ENCODE measurements around the gene NR6A1. TPM values are rescaled to one million over a fixed set of nuclear protein-coding genes. Genes with fewer than 3 reads are reported as not detected.

The NR6A1 gene
- total RNA-seq, 1 experiment from 2014 or later: 0.91 TPM

GRCh38 chr9:124776954-124777648 lies 6.0 kb upstream of the NR6A1 start, which contains the start of gene OLFML2A:
Gene OLFML2A, plus strand, starts transcription at chr9:124777133. Its CDS starts 138 bp downstream, at chr9:124777271.
- TF ChIP-seq, protein P1, sequence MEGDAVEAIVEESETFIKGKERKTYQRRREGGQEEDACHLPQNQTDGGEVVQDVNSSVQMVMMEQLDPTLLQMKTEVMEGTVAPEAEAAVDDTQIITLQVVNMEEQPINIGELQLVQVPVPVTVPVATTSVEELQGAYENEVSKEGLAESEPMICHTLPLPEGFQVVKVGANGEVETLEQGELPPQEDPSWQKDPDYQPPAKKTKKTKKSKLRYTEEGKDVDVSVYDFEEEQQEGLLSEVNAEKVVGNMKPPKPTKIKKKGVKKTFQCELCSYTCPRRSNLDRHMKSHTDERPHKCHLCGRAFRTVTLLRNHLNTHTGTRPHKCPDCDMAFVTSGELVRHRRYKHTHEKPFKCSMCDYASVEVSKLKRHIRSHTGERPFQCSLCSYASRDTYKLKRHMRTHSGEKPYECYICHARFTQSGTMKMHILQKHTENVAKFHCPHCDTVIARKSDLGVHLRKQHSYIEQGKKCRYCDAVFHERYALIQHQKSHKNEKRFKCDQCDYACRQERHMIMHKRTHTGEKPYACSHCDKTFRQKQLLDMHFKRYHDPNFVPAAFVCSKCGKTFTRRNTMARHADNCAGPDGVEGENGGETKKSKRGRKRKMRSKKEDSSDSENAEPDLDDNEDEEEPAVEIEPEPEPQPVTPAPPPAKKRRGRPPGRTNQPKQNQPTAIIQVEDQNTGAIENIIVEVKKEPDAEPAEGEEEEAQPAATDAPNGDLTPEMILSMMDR (IDR thresholded peaks at IDR 0.05; ENCODE audit: unreplicated experiment): peak; percentile 30
- Mint-ChIP-seq H3K9me3 (ENCODE audit: unreplicated experiment) (no peaks in the 10 kb centered on the region), H3K4me3 (ENCODE audit: unreplicated experiment) (peak within 1 kb of the TSS; percentile 68), H3K36me3 (ENCODE audit: insufficient read depth, unreplicated experiment) (no peaks in the 10 kb centered on the region), H3K27me3 (ENCODE audit: insufficient read depth, unreplicated experiment) (peaks cover 9% of the 10 kb centered on the region), H3K27ac (ENCODE audit: low read depth, unreplicated experiment) (no peak within 1 kb of the TSS), H3K4me1 (ENCODE audit: insufficient read depth, unreplicated experiment) (peaks cover 37% of the 10 kb centered on the region)
- CTCF ChIA-PET: interaction anchor here (0.5 to 13.3 kb wide), 13 partner anchors 10 to 149 kb away, joined by 3 to 927 read pairs (median 5); partner anchors contain the start of genes ARPC5L, RPL35 and WDR38
- POLR2A ChIA-PET: interaction anchor here (2.2 to 10.8 kb wide), 2 partner anchors 41 to 80 kb away, joined by 6 to 299 read pairs; partner anchors contain the start of genes ARPC5L, RPL35 and WDR38
- no TSS peak for BruUV-seq (replicated peaks)
- intact Hi-C loops (cut with micrococcal nuclease): no loop called here
- no peak for DNase-seq (ENCODE audit: unreplicated experiment)

DNA sequence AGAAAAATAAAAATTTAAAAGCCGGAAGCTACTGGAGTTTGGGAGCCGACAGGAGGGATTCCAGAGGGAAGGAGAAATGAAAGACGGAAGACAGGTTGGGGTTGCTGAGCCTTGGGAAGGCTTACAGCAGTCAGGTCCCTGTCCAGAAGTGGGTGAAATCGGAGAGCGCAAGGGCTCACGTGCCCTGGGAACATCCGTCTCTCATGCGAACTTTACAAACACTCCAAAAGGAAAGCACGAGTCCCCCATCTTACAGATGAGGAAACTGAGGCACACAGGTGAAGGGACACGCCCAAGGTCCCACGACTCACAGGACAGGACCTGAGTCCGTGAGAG lies 5.5 kb upstream of the NR6A1 start:
- Mint-ChIP-seq H3K27me3 (ENCODE audit: insufficient read depth, unreplicated experiment) (peaks cover 9% of the 10 kb centered on the region), H3K36me3 (ENCODE audit: insufficient read depth, unreplicated experiment) (no peaks in the 10 kb centered on the region), H3K9me3 (ENCODE audit: unreplicated experiment) (no peaks in the 10 kb centered on the region), H3K4me3 (ENCODE audit: unreplicated experiment) (peak overlapping the region; percentile 68), H3K27ac (ENCODE audit: low read depth, unreplicated experiment) (no peak overlapping the region), H3K4me1 (ENCODE audit: insufficient read depth, unreplicated experiment) (peaks cover 38% of the 10 kb centered on the region)
- intact Hi-C loops (cut with micrococcal nuclease): no loop called here
- ChIA-PET CTCF (interaction anchor here (0.7 to 13.3 kb wide), 11 partner anchors 13 to 150 kb away, joined by 3 to 927 read pairs (median 5); partner anchors contain the start of genes ARPC5L, RPL35 and WDR38), POLR2A (interaction anchor here (2.2 to 10.8 kb wide), 2 partner anchors 42 to 80 kb away, joined by 6 to 299 read pairs; partner anchors contain the start of genes ARPC5L, RPL35 and WDR38)
- no TSS peak for BruUV-seq (replicated peaks)
- TF ChIP-seq, protein P1 (IDR thresholded peaks at IDR 0.05; ENCODE audit: unreplicated experiment): no peak
- DNase-seq (ENCODE audit: unreplicated experiment): no peak

DNA sequence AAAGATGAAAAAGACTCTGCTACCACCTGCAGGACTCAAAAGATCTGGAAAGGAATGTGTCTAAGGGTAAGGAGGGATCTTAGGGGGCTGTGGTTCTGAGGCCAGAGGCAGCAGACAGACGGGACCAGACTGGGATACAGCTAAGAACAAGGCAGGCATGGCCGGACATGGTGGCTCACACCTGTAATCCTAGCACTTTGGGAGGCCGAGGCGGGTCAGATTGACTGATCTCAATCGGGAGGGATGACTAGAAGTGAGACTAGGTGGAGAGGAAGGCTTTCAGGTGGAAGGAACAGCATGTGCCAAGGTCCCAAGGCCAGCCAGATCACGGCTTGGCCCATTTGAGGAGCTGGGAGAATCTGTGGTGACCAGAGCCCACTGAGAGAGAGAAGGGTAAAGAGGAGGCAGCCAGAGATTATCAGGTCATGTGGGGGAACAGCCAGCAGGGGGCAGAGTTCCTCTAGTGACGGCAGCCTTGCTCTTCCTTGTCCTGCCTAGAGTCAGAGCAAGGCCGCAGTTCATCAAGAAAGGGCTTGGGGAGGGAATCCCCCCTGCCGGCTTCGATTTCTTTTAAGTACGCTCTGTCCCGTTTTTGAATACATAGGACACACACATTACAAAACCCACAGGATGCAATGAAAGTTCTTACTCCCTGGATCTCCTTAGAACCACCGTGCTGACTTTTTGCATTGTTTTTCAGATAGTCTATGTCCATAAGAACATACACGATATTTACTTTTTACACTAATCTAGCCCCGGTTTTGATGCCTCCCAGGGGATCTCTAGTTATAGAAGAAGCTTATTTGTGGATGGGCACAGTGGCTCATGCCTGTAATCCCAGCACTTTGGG lies 3.2 kb upstream of the NR6A1 start:
- TF ChIP-seq, protein P1 (IDR thresholded peaks at IDR 0.05; ENCODE audit: unreplicated experiment): peak; percentile 62
- H3K9me3 Mint-ChIP-seq (ENCODE audit: unreplicated experiment): no peaks in the 10 kb centered on the region
- peak; percentile 81 for DNase-seq (ENCODE audit: unreplicated experiment)
- ChIA-PET CTCF (interaction anchor here (0.5 to 13.3 kb wide), 34 partner anchors 12 to 1568 kb away, joined by 3 to 927 read pairs (median 4); partner anchors contain the start of genes ARPC5L, RPL35, SCAI and WDR38), POLR2A (interaction anchor here (1.1 to 10.8 kb wide), 8 partner anchors 40 to 83 kb away, joined by 3 to 299 read pairs (median 4); partner anchors contain the start of genes ARPC5L, RPL35 and WDR38)
- no peak overlapping the region for H3K27ac Mint-ChIP-seq (ENCODE audit: low read depth, unreplicated experiment)
- no peak overlapping the region for H3K4me3 Mint-ChIP-seq (ENCODE audit: unreplicated experiment)
- BruUV-seq (replicated peaks): no TSS peak
- no peaks in the 10 kb centered on the region for H3K36me3 Mint-ChIP-seq (ENCODE audit: insufficient read depth, unreplicated experiment)
- intact Hi-C loops (cut with micrococcal nuclease): loop anchor here (1.0 to 5.0 kb wide), 6 partner anchors 36 to 1718 kb away; partner anchors contain the start of gene WDR38
- H3K27me3 Mint-ChIP-seq (ENCODE audit: insufficient read depth, unreplicated experiment): peaks cover 9% of the 10 kb centered on the region
- H3K4me1 Mint-ChIP-seq (ENCODE audit: insufficient read depth, unreplicated experiment): peaks cover 32% of the 10 kb centered on the region
